GM13977 (cell line): Measurements from ENCODE around the gene CEP170B.
A peak's percentile ranks its signal among the peaks of the same experiment; 100 is the strongest.

Experiments
- DNase-seq: peaks from one replicate; pipeline ENCODE4 v3.0.0; 2012; ENCODE audit warnings: low spot score
- in situ Hi-C: fragments of 300-500 bp; cut with MboI; formaldehyde crosslinking; loops from one replicate; pipeline ENCODE4 v1.12.0; 2022; ENCODE audit warnings: low sequenced_read_pairs, low pct_unique_long_range_greater_than_20kb, mixed read lengths, inconsistent platforms; ENCODE audit not compliant: unreplicated experiment
- TF ChIP-seq, protein P1 (sequence below): IDR thresholded peaks from 2 replicates; pipeline ENCODE4 v1.5.1; 2012; ENCODE audit warnings: mild to moderate bottlenecking, control low read depth; ENCODE audit not compliant: insufficient read depth; ENCODE audit errors: extremely low read depth, missing control alignments

CEP170B gene

DNA sequence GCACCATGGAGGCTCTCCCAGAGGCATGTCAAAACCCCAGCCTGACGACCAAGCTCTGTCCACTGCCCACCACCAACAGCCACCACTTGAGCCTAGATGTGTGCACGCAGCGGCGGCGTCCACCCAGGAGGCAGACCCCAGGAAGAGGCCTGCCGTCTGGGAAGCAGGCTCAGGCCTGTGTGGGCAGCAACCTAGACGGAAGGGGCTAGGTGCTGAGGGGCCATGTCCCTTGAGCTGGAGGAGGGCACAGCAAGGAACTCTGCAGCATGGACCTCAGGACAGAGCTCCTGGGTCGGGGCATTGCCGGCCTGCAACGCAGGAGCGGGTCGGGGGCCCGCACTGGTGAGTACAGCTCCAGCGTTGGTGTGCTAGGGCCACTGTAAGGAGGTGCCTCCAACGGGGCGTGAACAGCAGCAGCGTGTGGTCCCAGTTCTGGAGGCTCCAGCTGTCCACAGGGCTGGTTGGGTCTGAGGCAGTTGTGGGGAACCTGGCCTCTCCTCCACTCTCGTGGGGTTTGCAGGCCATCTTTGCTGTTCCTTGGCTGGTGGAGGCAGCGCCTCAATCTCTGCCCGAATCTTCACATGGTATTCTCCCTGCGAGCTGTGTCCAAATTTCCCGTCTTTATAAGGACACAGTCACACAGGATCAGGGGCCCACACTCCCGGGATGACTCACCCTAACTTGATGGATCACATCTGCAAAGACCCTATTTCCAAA, 43.7 kb upstream of the CEP170B start:
- in situ Hi-C loops = loop anchor here (10.0 kb wide), 1 partner anchor 57 kb away; no protein-coding TSS in a partner anchor

DNA sequence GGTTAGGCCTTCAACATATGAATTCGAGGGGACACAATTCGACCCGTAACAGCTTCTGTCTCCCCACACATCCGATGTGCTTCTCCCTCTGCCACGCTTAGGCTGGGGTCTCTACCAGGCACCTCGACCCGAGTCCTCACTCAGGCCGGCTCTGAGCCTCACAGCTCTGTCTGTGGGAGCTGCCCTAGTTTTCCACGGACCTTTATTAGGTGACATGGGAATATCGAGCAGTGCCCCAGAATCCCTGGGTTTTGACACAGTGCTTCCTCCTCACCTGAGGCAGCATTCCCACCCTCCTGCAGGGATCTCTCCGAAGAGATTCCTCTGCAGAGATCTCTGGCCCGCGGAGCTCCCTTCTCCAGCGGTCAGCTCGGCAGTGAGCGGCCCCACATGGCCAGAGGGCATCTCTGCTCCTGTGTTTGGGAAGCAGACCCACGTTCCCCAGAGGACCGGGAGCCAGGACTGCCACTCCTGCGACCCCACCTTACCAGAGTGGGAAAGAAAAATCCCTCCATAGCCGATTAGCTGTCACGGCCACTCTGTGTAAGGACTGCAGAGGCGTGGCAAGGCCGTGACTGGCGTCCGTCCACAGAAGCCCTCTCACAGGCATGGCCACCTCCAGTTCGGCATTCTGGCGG, 43.0 kb upstream of the CEP170B start:
- in situ Hi-C loops = loop anchor here (10.0 kb wide), 1 partner anchor 57 kb away; no protein-coding TSS in a partner anchor
- DNase-seq = no peak
- TF ChIP-seq, protein P1, sequence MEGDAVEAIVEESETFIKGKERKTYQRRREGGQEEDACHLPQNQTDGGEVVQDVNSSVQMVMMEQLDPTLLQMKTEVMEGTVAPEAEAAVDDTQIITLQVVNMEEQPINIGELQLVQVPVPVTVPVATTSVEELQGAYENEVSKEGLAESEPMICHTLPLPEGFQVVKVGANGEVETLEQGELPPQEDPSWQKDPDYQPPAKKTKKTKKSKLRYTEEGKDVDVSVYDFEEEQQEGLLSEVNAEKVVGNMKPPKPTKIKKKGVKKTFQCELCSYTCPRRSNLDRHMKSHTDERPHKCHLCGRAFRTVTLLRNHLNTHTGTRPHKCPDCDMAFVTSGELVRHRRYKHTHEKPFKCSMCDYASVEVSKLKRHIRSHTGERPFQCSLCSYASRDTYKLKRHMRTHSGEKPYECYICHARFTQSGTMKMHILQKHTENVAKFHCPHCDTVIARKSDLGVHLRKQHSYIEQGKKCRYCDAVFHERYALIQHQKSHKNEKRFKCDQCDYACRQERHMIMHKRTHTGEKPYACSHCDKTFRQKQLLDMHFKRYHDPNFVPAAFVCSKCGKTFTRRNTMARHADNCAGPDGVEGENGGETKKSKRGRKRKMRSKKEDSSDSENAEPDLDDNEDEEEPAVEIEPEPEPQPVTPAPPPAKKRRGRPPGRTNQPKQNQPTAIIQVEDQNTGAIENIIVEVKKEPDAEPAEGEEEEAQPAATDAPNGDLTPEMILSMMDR = no peak

More for the DNA sequence above, 43.7 kb upstream of the CEP170B start:
- TF ChIP-seq, protein P1 = no peak
- DNase-seq = no peak

DNA sequence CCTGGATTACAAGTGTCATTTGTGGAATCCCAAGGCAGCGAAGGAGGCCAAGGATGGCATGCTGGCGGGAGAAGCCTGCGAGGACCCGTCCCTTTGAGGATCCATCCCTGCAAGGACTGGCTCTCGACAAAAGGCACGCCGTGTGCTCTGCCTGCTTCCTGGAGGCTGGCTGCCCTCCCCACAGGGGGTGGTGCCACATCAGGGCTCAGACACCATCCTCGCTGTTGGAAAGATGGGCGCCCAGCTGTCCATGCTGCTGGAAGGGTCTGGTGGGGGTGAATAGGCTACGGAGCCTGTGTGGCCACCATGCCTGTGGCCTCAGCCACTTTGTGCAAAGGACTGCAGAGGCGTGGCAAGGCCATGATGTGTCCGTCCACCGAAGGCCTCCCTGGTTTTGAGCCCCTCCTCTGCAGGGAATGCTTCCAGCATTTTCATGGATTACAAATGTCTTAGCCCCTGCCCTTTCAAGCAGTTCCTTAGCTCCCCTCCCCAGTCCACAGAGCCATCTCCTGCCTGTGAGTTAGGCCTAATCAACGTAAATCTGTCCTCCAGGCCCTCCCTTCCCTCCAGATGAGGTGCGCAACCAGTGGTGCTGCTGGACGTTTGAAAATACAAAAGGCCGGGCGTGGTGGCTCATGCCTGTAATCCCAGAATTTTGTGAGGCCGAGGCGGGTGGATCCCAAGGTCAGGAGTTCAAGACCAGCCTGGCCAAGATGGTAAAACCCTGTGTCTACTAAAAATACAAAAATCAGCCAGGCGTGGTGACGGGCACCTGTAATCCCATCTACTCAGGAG, 42.0 kb upstream of the CEP170B start:
- in situ Hi-C loops = loop anchor here (10.0 kb wide), 1 partner anchor 58 kb away; no protein-coding TSS in a partner anchor
- DNase-seq = no peak
- TF ChIP-seq, protein P1 = no peak

DNA sequence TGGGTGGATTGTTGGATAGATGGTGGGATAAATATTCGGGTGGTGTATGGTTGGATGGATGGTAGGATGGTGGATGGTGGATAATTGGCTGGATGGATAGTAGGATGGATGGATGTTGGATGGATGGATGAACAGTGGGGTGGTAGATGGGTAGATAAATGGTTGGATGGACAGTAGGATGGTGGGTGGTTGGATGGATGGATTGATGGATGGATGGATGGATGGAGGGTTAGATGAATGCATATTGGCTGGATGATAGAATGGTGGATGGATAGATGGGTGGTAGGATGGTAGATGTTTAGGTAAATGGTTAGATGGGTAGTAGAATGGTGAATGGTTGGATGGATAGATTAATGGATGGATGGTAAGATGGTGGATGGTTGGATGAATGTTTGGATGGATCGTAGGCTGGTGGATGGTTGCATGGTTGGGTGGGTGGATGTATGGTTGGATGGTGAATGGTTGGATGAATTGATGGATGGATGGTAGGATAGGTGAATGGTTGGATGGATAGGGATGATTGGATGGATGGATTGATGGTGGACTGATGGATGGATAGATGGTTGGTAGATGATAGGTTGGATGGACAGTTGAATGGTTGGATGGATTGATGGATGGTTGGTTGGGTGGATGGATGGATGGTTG, 40.6 kb upstream of the CEP170B start:
- in situ Hi-C loops = loop anchor here (10.0 kb wide), 1 partner anchor 60 kb away; no protein-coding TSS in a partner anchor
- TF ChIP-seq, protein P1 = no peak
- DNase-seq = no peak

DNA sequence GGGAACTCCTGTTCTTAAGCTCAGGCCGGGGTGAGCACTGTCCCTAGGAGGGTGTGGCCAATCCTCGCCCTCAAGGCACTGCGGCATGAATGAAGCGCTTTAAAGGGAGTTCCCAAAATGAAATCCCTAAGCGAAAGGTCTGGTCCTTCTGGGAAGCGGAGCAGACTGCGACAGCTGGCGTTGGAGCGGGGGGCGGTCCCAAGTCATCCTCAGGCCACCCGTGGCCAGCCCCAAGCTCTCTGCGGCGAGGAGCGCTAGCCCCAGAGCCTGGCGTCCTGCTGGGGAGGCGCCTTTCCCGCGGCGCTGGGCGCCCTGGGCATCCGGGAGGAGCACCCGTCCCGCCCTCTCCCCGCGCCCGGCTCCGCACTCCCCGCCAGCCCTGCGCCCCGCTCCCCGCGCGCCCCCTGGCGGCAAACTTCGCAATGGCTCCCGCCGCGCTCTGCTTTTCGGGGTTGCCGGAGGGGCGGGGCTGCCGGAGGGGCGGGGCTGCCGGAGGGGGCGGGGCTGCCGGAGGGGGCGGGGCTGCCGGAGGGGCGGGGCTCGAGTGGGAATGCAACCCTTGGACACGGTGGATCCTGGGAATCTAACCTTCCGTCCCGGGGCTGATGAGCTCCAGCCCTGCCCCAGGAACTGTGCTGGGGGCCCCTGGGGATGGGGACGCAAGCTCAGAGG, 38.7 kb upstream of the CEP170B start:
- TF ChIP-seq, protein P1 = peak; percentile 80
- in situ Hi-C loops = loop anchor here (10.0 kb wide), 1 partner anchor 62 kb away; no protein-coding TSS in a partner anchor
- DNase-seq = peak; percentile 97

DNA sequence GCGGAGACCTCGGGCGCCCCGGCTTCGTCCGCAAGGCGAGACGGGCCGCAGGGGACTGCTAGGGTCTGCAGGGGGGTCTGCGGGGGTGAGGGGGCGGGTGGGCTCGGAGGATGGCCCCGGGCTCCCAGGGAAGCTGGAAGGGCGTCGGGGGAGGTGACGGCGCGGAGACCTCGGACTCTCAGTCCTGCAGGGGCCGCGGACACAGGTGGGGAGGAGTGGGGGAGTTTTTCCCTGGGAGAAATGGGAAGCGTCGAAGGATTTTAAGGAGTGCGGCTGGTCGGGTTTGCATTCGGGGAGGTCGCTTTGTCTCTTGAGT, 38.2 kb upstream of the CEP170B start:
- in situ Hi-C loops = loop anchor here (10.0 kb wide), 1 partner anchor 62 kb away; no protein-coding TSS in a partner anchor
- peak; percentile 45 for DNase-seq
- TF ChIP-seq, protein P1 = no peak
